NCI-H1436 (cell line): ENCODE results near the gene NSUN3.

Experiments
- DNase-seq: peaks from one replicate; lab custom pipeline; 2025; lab: John Stamatoyannopoulos, UW

NSUN3 gene

GRCh38 chr3:94130690-94131089, 67.8 kb downstream of the NSUN3 start:
- DNase-seq: no peak

DNA sequence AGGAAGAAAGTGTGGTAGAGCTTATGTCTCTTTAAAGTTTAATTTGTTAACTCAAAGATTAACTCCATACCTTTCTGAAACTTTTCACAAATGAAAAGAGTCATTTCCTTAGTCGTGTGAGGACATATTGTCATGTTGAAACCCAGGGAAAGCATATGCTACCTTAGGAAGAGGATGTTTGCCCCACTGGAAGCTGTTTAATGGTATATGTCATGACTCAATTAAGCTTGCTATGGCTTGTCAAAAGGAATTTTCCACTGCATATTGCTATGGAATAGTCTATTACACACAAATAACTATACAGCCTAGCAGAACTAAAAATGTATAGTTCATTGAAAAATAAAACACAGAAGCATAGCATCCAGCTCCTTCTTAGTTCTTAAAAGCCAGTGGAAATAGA, 69.9 kb downstream of the NSUN3 start:
- no peak for DNase-seq

GRCh38 chr3:94136133-94136532, 73.3 kb downstream of the NSUN3 start:
- DNase-seq: no peak

- no peak for DNase-seq
Measured at GRCh38 chr3:94137377-94137776, 74.5 kb downstream of the NSUN3 start.

DNA sequence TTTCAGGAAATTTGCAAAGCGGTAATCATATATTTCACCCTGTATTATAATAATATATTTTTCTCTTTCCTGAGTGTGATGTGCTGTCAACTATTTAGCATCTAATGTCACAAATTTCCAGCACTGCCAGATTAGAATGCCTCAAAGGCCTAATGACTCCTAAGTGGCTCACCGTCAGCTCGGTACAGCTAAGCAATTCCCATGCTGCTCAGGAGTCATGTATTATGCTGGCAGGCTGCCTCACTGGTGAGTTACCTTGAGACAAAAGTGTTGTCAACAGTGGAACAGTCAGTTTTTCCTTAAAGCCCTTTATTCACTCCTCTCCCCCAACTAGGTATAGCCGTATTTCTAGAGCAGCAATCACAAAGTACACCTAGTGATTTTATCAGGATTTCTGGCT, 83.6 kb downstream of the NSUN3 start:
- no peak for DNase-seq

GRCh38 chr3:94147012-94147411, 84.2 kb downstream of the NSUN3 start:
- no peak for DNase-seq

DNA sequence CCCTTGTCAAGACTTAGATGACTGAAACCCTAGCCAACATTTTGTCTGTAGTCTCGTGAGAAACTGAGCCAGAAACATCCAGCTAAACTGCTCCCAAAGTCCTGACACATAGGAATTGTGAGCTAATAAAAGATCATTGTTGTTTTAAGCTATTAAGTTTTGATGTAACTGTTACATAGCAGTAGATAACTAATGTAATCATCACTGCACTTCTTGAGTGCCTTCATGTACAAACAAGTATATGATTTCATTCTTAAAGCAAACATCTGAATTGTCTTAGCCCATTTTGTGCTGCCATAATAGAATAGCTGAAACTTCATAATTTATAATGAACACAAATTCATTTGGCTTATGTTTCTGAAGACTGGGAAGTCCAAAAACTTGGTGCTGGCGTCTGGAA, 87.3 kb downstream of the NSUN3 start:
- no peak for DNase-seq

DNA sequence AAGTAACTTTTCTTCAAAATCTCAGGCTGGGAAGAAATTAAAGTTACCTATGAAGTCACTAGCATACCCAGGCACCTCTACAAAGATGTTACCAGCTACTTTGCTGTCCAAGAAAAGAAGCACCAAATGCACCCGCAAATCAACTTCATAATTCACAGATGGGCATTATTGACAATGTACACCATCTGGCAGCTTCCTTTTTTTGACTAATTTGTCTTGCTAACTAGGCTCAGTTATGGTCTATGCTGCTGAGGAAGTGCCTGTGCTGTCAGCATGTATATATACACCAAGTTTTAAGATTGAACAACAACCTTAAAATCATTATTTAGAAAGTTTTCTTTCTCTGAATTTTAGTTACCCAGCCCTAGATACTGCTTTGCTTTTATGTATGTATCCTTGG, 93.8 kb downstream of the NSUN3 start:
- no peak for DNase-seq

DNA sequence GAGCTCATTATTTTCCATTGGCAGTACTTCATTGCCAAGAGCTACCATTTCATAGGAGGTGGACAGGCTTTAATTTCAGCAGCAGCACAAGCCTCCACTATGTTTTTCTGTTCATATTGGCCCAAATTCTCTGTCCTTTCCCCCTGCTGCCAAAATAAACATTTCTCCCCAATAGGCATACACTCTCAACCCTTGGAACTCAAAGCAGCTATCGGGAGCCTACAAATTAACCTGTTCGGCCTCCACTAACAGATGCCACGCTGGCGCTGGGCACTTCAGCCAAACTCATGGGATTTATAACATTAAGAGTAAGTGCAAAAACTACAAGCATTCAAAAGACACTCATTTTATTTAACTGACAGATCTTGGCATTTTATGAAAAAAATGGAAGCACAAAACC, 95.7 kb downstream of the NSUN3 start:
- no peak for DNase-seq

- no peak for DNase-seq
Measured at GRCh38 chr3:94159062-94159828, 96.4 kb downstream of the NSUN3 start.

GRCh38 chr3:94162700-94163099, 99.8 kb downstream of the NSUN3 start:
- no peak for DNase-seq

- no peak for DNase-seq
Measured at GRCh38 chr3:94167346-94167745, 104.5 kb downstream of the NSUN3 start.

- DNase-seq: no peak
Measured at GRCh38 chr3:94167796-94168195, 104.9 kb downstream of the NSUN3 start.

DNA sequence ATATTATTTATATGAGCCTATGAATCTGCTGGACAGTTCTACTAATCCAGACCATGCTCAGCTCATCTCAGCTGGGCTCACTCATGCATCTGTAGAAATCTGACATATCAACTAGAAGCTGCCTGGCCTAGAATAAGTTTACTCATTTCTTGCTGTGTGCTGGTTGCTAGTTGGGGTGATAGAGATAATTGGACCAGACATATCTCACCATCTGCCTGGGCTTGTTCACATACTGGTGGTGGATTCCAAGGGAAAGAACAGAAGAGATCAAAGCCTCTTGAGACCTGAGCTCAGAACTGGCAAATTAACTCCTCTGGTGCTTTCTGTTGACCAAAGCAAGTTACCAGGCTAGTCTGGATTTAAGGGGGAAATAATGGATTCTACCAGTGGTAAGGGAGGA, 109.1 kb downstream of the NSUN3 start:
- no peak for DNase-seq

DNA sequence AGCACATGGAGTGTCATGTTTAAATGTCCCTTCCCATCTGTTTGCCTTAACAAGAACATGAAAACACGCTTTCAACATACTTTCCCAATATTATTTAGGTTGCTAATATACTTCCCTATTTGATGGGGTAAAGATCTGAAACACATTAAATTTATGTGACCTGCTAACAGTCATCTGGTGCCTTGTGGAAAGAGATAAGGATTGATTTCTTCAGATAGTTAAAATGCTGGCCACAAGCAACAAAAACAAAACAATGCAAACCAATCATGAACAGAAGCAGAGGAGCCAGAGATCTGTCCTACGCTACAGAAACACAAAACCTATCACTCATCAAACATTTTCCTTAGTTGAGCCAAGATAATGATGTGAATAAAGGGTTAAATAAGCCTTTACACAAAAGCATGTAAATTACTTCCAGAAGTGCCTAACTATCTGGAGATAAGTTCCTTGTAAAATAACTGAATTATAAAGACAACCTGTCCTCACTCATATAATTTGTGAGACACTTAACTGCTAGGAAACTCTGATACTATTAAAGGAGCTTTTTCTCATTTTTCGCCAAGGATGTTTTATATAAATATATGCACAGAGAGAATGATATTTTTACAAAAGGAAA, 109.9 kb downstream of the NSUN3 start:
- no peak for DNase-seq

- DNase-seq: no peak
Measured at GRCh38 chr3:94173673-94174434, 111.0 kb downstream of the NSUN3 start.

DNA sequence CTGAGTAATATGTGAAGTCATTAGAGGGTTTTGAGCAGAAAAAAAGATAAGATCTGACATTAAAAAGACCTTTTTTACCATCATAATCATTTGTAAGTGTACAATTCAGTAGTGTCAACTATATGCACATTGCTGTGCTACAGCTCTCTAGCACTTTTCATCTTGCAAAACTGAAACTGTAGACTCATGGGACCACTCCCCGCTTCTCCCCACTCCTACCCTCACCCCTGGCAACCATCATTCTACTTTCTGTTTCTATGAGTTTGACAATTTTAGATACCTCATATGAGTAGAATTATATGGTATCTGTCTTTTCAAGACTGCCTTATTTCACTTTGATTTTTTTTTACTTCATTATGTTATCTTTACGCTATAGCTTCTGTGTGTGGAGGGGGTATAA, 112.8 kb downstream of the NSUN3 start:
- no peak for DNase-seq

DNA sequence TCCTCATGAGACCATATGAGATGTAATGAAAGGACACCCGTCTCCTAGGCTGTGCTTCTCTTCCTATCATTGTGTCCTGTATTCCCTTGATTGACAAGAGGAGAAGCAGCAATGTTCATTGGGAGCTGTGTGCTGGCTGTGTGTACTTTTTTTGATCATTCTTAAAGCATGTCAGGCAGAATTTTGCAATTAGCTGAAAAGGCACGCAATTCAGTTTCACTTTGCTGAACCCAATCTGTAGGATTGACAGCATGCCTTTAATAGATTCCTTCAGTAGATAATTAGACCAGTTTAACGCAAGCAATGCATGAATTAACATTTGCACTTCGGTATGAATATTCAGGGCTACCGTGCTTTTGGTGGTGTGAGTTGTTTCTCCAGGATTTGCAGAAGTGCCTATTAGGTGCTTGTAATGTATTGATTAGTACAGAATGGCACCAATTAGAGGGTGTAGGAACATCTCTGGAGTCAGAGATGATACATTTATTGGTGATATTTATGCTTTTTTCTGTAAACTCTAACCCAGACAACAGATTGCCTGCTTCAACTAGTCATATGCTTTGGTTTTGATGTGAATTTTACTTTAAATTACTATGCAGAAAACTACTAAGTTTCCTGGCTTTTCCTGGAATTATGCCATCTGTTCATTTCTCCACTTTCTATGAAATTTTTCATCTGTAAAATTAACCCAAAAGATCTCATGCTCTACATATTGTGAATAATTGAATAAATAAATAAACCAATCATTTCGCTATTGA, 114.3 kb downstream of the NSUN3 start:
- DNase-seq: no peak
